ENCODE results near the gene TENM3. TPM values are rescaled to one million over a fixed set of nuclear protein-coding genes. Genes with fewer than 3 reads are reported as not detected.

TENM3 gene
- total RNA-seq, 1 donor from 2014 or later: not detected

- peaks cover 18% of the 10 kb centered on the region for H3K27me3 Mint-ChIP-seq (ENCODE audit: insufficient read depth)
- intact Hi-C loops (cut with micrococcal nuclease): loop anchor here (10.0 kb wide), 1 partner anchor 602 kb away; no protein-coding TSS in a partner anchor
- no peaks in the 10 kb centered on the region for H3K4me1 Mint-ChIP-seq (ENCODE audit: low read depth)
- no peaks in the 10 kb centered on the region for H3K9me3 Mint-ChIP-seq
- no peak overlapping the region for H3K4me3 Mint-ChIP-seq
- DNase-seq (ENCODE audit: low spot score): no peak
- no peak overlapping the region for H3K27ac Mint-ChIP-seq
- no peaks in the 10 kb centered on the region for H3K36me3 Mint-ChIP-seq (ENCODE audit: low read depth)
These were observed 559.4 kb downstream of the TENM3 start for GRCh38 chr4:182802621-182803020.

- Mint-ChIP-seq H3K4me1 (ENCODE audit: low read depth) (no peaks in the 10 kb centered on the region), H3K4me3 (no peak overlapping the region), H3K27me3 (ENCODE audit: insufficient read depth) (peaks cover 18% of the 10 kb centered on the region), H3K27ac (no peak overlapping the region), H3K36me3 (ENCODE audit: low read depth) (no peaks in the 10 kb centered on the region), H3K9me3 (no peaks in the 10 kb centered on the region)
- intact Hi-C loops (cut with micrococcal nuclease): loop anchor here (10.0 kb wide), 1 partner anchor 602 kb away; no protein-coding TSS in a partner anchor
- DNase-seq (ENCODE audit: low spot score): no peak
These were observed 560.0 kb downstream of the TENM3 start for GRCh38 chr4:182803235-182803634.

- H3K36me3 Mint-ChIP-seq (ENCODE audit: low read depth): peaks cover under 1% of the 10 kb centered on the region
- H3K4me3 Mint-ChIP-seq: no peak overlapping the region
- intact Hi-C loops (cut with micrococcal nuclease): loop anchor here (10.0 kb wide), 1 partner anchor 601 kb away; no protein-coding TSS in a partner anchor
- no peaks in the 10 kb centered on the region for H3K4me1 Mint-ChIP-seq (ENCODE audit: low read depth)
- H3K9me3 Mint-ChIP-seq: no peaks in the 10 kb centered on the region
- H3K27ac Mint-ChIP-seq: no peak overlapping the region
- no peak for DNase-seq (ENCODE audit: low spot score)
- peaks cover 18% of the 10 kb centered on the region for H3K27me3 Mint-ChIP-seq (ENCODE audit: insufficient read depth)
These were observed 560.9 kb downstream of the TENM3 start for GRCh38 chr4:182804131-182804530.

- Mint-ChIP-seq H3K4me3 (no peak overlapping the region), H3K4me1 (ENCODE audit: low read depth) (no peaks in the 10 kb centered on the region), H3K27me3 (ENCODE audit: insufficient read depth) (peaks cover 18% of the 10 kb centered on the region), H3K36me3 (ENCODE audit: low read depth) (peaks cover 2% of the 10 kb centered on the region), H3K27ac (no peak overlapping the region), H3K9me3 (no peaks in the 10 kb centered on the region)
- no peak for DNase-seq (ENCODE audit: low spot score)
- intact Hi-C loops (cut with micrococcal nuclease): loop anchor here (5.0 to 10.0 kb wide), 2 partner anchors 599 to 1503 kb away; no protein-coding TSS in a partner anchor
These were observed 562.1 kb downstream of the TENM3 start for GRCh38 chr4:182805321-182805720.

GRCh38 chr4:182805750-182806149, 562.5 kb downstream of the TENM3 start:
- intact Hi-C loops (cut with micrococcal nuclease): loop anchor here (1.0 to 10.0 kb wide), 3 partner anchors 327 to 1503 kb away; no protein-coding TSS in a partner anchor
- H3K4me1 Mint-ChIP-seq (ENCODE audit: low read depth): no peaks in the 10 kb centered on the region
- H3K9me3 Mint-ChIP-seq: no peaks in the 10 kb centered on the region
- no peak for DNase-seq (ENCODE audit: low spot score)
- no peak overlapping the region for H3K27ac Mint-ChIP-seq
- no peak overlapping the region for H3K4me3 Mint-ChIP-seq
- H3K36me3 Mint-ChIP-seq (ENCODE audit: low read depth): peaks cover 2% of the 10 kb centered on the region
- peaks cover 18% of the 10 kb centered on the region for H3K27me3 Mint-ChIP-seq (ENCODE audit: insufficient read depth)

- intact Hi-C loops (cut with micrococcal nuclease): loop anchor here (1.0 to 10.0 kb wide), 3 partner anchors 328 to 1504 kb away; no protein-coding TSS in a partner anchor
- no peaks in the 10 kb centered on the region for H3K4me1 Mint-ChIP-seq (ENCODE audit: low read depth)
- peak overlapping the region; percentile 62 for H3K4me3 Mint-ChIP-seq
- peaks cover 2% of the 10 kb centered on the region for H3K36me3 Mint-ChIP-seq (ENCODE audit: low read depth)
- H3K27ac Mint-ChIP-seq: no peak overlapping the region
- H3K9me3 Mint-ChIP-seq: peaks cover 8% of the 10 kb centered on the region
- DNase-seq (ENCODE audit: low spot score): peak; percentile 50
- peaks cover 16% of the 10 kb centered on the region for H3K27me3 Mint-ChIP-seq (ENCODE audit: insufficient read depth)
These were observed 563.4 kb downstream of the TENM3 start for GRCh38 chr4:182806259-182807252.

GRCh38 chr4:182807346-182807745, 564.1 kb downstream of the TENM3 start:
- peaks cover 2% of the 10 kb centered on the region for H3K36me3 Mint-ChIP-seq (ENCODE audit: low read depth)
- H3K9me3 Mint-ChIP-seq: peaks cover 16% of the 10 kb centered on the region

GRCh38 chr4:182807767-182808548, 564.8 kb downstream of the TENM3 start:
- H3K4me1 Mint-ChIP-seq (ENCODE audit: low read depth): no peaks in the 10 kb centered on the region
- H3K9me3 Mint-ChIP-seq: peaks cover 17% of the 10 kb centered on the region
- DNase-seq (ENCODE audit: low spot score): no peak
- peak overlapping the region; percentile 57 for H3K4me3 Mint-ChIP-seq
- intact Hi-C loops (cut with micrococcal nuclease): loop anchor here (2.0 to 10.0 kb wide), 3 partner anchors 111 to 1506 kb away; no protein-coding TSS in a partner anchor
- H3K36me3 Mint-ChIP-seq (ENCODE audit: low read depth): peaks cover 2% of the 10 kb centered on the region
- H3K27me3 Mint-ChIP-seq (ENCODE audit: insufficient read depth): peaks cover 18% of the 10 kb centered on the region
- peak overlapping the region; percentile 91 for H3K27ac Mint-ChIP-seq

More at GRCh38 chr4:182807346-182807745, 564.1 kb downstream of the TENM3 start:
- H3K4me3 Mint-ChIP-seq: no peak overlapping the region
- peaks cover 18% of the 10 kb centered on the region for H3K27me3 Mint-ChIP-seq (ENCODE audit: insufficient read depth)
- intact Hi-C loops (cut with micrococcal nuclease): loop anchor here (5.0 to 10.0 kb wide), 2 partner anchors 597 to 1505 kb away; no protein-coding TSS in a partner anchor
- H3K27ac Mint-ChIP-seq: no peak overlapping the region
- no peak for DNase-seq (ENCODE audit: low spot score)
- H3K4me1 Mint-ChIP-seq (ENCODE audit: low read depth): no peaks in the 10 kb centered on the region

GRCh38 chr4:182808673-182809416, 565.6 kb downstream of the TENM3 start:
- intact Hi-C loops (cut with micrococcal nuclease): loop anchor here (1.0 to 10.0 kb wide), 4 partner anchors 110 to 1507 kb away; no protein-coding TSS in a partner anchor
- H3K4me3 Mint-ChIP-seq: peak overlapping the region; percentile 57
- peaks cover 2% of the 10 kb centered on the region for H3K36me3 Mint-ChIP-seq (ENCODE audit: low read depth)
- peak; percentile 73 for DNase-seq (ENCODE audit: low spot score)
- no peaks in the 10 kb centered on the region for H3K4me1 Mint-ChIP-seq (ENCODE audit: low read depth)
- H3K27ac Mint-ChIP-seq: peak overlapping the region; percentile 91
- H3K9me3 Mint-ChIP-seq: peaks cover 22% of the 10 kb centered on the region
- peaks cover 18% of the 10 kb centered on the region for H3K27me3 Mint-ChIP-seq (ENCODE audit: insufficient read depth)

GRCh38 chr4:182809417-182810102, 566.4 kb downstream of the TENM3 start:
- Mint-ChIP-seq H3K4me3 (peak overlapping the region; percentile 57), H3K27ac (peak overlapping the region; percentile 91), H3K36me3 (ENCODE audit: low read depth) (peaks cover 2% of the 10 kb centered on the region), H3K9me3 (peaks cover 22% of the 10 kb centered on the region), H3K4me1 (ENCODE audit: low read depth) (no peaks in the 10 kb centered on the region), H3K27me3 (ENCODE audit: insufficient read depth) (peaks cover 18% of the 10 kb centered on the region)
- intact Hi-C loops (cut with micrococcal nuclease): loop anchor here (1.0 to 10.0 kb wide), 4 partner anchors 109 to 1507 kb away; no protein-coding TSS in a partner anchor
- no peak for DNase-seq (ENCODE audit: low spot score)

GRCh38 chr4:182810103-182810615, 567.0 kb downstream of the TENM3 start:
- peaks cover 22% of the 10 kb centered on the region for H3K9me3 Mint-ChIP-seq

More at GRCh38 chr4:182810103-182810615, 567.0 kb downstream of the TENM3 start:
- intact Hi-C loops (cut with micrococcal nuclease): no loop called here
- Mint-ChIP-seq H3K4me3 (no peak overlapping the region), H3K27me3 (ENCODE audit: insufficient read depth) (peaks cover 15% of the 10 kb centered on the region), H3K36me3 (ENCODE audit: low read depth) (peaks cover 2% of the 10 kb centered on the region), H3K4me1 (ENCODE audit: low read depth) (no peaks in the 10 kb centered on the region), H3K27ac (no peak overlapping the region)
- no peak for DNase-seq (ENCODE audit: low spot score)
